ENCODE results near the gene PLCB3.

The PLCB3 gene

GRCh38 chr11:64287676-64288352 lies 36.5 kb downstream of the PLCB3 start:
- FAIRE-seq = no peak

GRCh38 chr11:64288353-64288750 lies 37.0 kb downstream of the PLCB3 start:
- no peak for DNase-seq (ENCODE audit: insufficient read length, low spot score)
- no peak for FAIRE-seq
- no peak for TF ChIP-seq POLR2A (IDR thresholded peaks at IDR 0.05; ENCODE audit: low read depth, low read length)
- no peak for TF ChIP-seq PAX5 (IDR thresholded peaks at IDR 0.05; ENCODE audit: insufficient read depth, low read length, severe bottlenecking)
- no peak for TF ChIP-seq TAF1 (IDR thresholded peaks at IDR 0.05; ENCODE audit: low read depth, low read length)
- no peak for TF ChIP-seq SPI1 (IDR thresholded peaks at IDR 0.05; ENCODE audit: low read depth, low read length)
- TF ChIP-seq POLR2AphosphoS5 (IDR thresholded peaks at IDR 0.05; ENCODE audit: low read depth, low read length) = no peak
- TF ChIP-seq POU2F2 (IDR thresholded peaks at IDR 0.05; ENCODE audit: low read depth, low read length) = no peak

More at GRCh38 chr11:64287676-64288352, 36.5 kb downstream of the PLCB3 start:
- TF ChIP-seq POLR2A (IDR thresholded peaks at IDR 0.05; ENCODE audit: low read depth, low read length) (no peak), TAF1 (IDR thresholded peaks at IDR 0.05; ENCODE audit: low read depth, low read length) (no peak), POLR2AphosphoS5 (IDR thresholded peaks at IDR 0.05; ENCODE audit: low read depth, low read length) (no peak), POU2F2 (IDR thresholded peaks at IDR 0.05; ENCODE audit: low read depth, low read length) (no peak), PAX5 (IDR thresholded peaks at IDR 0.05; ENCODE audit: insufficient read depth, low read length, severe bottlenecking) (no peak), SPI1 (IDR thresholded peaks at IDR 0.05; ENCODE audit: low read depth, low read length) (no peak)
- DNase-seq (ENCODE audit: insufficient read length, low spot score) = no peak

- FAIRE-seq (no peak), DNase-seq (ENCODE audit: insufficient read length, low spot score) (no peak)
- no peak for TF ChIP-seq PAX5 (IDR thresholded peaks at IDR 0.05; ENCODE audit: insufficient read depth, low read length, severe bottlenecking)
- no peak for TF ChIP-seq POU2F2 (IDR thresholded peaks at IDR 0.05; ENCODE audit: low read depth, low read length)
- no peak for TF ChIP-seq SPI1 (IDR thresholded peaks at IDR 0.05; ENCODE audit: low read depth, low read length)
- no peak for TF ChIP-seq POLR2A (IDR thresholded peaks at IDR 0.05; ENCODE audit: low read depth, low read length)
- TF ChIP-seq POLR2AphosphoS5 (IDR thresholded peaks at IDR 0.05; ENCODE audit: low read depth, low read length) = no peak
- no peak for TF ChIP-seq TAF1 (IDR thresholded peaks at IDR 0.05; ENCODE audit: low read depth, low read length)
Observed at GRCh38 chr11:64289002-64289564, 37.8 kb downstream of the PLCB3 start.

- TF ChIP-seq SPI1 (IDR thresholded peaks at IDR 0.05; ENCODE audit: low read depth, low read length) (no peak), POLR2AphosphoS5 (IDR thresholded peaks at IDR 0.05; ENCODE audit: low read depth, low read length) (no peak), POLR2A (IDR thresholded peaks at IDR 0.05; ENCODE audit: low read depth, low read length) (no peak), TAF1 (IDR thresholded peaks at IDR 0.05; ENCODE audit: low read depth, low read length) (no peak), PAX5 (IDR thresholded peaks at IDR 0.05; ENCODE audit: insufficient read depth, low read length, severe bottlenecking) (no peak), POU2F2 (IDR thresholded peaks at IDR 0.05; ENCODE audit: low read depth, low read length) (no peak)
- DNase-seq (ENCODE audit: insufficient read length, low spot score) = no peak
- FAIRE-seq = no peak
Observed at GRCh38 chr11:64290352-64291261, 39.3 kb downstream of the PLCB3 start.

- TF ChIP-seq POU2F2 (IDR thresholded peaks at IDR 0.05; ENCODE audit: low read depth, low read length) (no peak), POLR2A (IDR thresholded peaks at IDR 0.05; ENCODE audit: low read depth, low read length) (no peak), SPI1 (IDR thresholded peaks at IDR 0.05; ENCODE audit: low read depth, low read length) (no peak), TAF1 (IDR thresholded peaks at IDR 0.05; ENCODE audit: low read depth, low read length) (no peak), PAX5 (IDR thresholded peaks at IDR 0.05; ENCODE audit: insufficient read depth, low read length, severe bottlenecking) (no peak), POLR2AphosphoS5 (IDR thresholded peaks at IDR 0.05; ENCODE audit: low read depth, low read length) (no peak)
- FAIRE-seq = no peak
- no peak for DNase-seq (ENCODE audit: insufficient read length, low spot score)
Observed at GRCh38 chr11:64291262-64291751, 40.0 kb downstream of the PLCB3 start, which contains the start of gene KCNK4. KCNK4 (plus strand) TSS chr11:64291302; CDS start chr11:64293019, 1,717 bp downstream.

- no peak for TF ChIP-seq SPI1 (IDR thresholded peaks at IDR 0.05; ENCODE audit: low read depth, low read length)
- TF ChIP-seq TAF1 (IDR thresholded peaks at IDR 0.05; ENCODE audit: low read depth, low read length) = no peak
- no peak for TF ChIP-seq POU2F2 (IDR thresholded peaks at IDR 0.05; ENCODE audit: low read depth, low read length)
- no peak for TF ChIP-seq POLR2A (IDR thresholded peaks at IDR 0.05; ENCODE audit: low read depth, low read length)
- TF ChIP-seq PAX5 (IDR thresholded peaks at IDR 0.05; ENCODE audit: insufficient read depth, low read length, severe bottlenecking) = no peak
- no peak for TF ChIP-seq POLR2AphosphoS5 (IDR thresholded peaks at IDR 0.05; ENCODE audit: low read depth, low read length)
- FAIRE-seq (no peak), DNase-seq (ENCODE audit: insufficient read length, low spot score) (no peak)
Observed at GRCh38 chr11:64291752-64292459, 40.6 kb downstream of the PLCB3 start.

GRCh38 chr11:64292460-64293254 lies 41.3 kb downstream of the PLCB3 start:
- TF ChIP-seq POLR2A (IDR thresholded peaks at IDR 0.05; ENCODE audit: low read depth, low read length) (no peak), SPI1 (IDR thresholded peaks at IDR 0.05; ENCODE audit: low read depth, low read length) (no peak), POU2F2 (IDR thresholded peaks at IDR 0.05; ENCODE audit: low read depth, low read length) (no peak), TAF1 (IDR thresholded peaks at IDR 0.05; ENCODE audit: low read depth, low read length) (no peak), PAX5 (IDR thresholded peaks at IDR 0.05; ENCODE audit: insufficient read depth, low read length, severe bottlenecking) (no peak), POLR2AphosphoS5 (IDR thresholded peaks at IDR 0.05; ENCODE audit: low read depth, low read length) (no peak)
- DNase-seq (ENCODE audit: insufficient read length, low spot score) (no peak), FAIRE-seq (no peak)

- FAIRE-seq = no peak
- DNase-seq (ENCODE audit: insufficient read length, low spot score) = no peak
- no peak for TF ChIP-seq TAF1 (IDR thresholded peaks at IDR 0.05; ENCODE audit: low read depth, low read length)
Observed at GRCh38 chr11:64294774-64295173, 43.4 kb downstream of the PLCB3 start.
